HCT116 (cell line): ENCODE results near the gene IL1F10.

Source experiments
- JUND ChIP-seq: IDR thresholded peaks from 2 replicates; pipeline ENCODE4 v1.6.1; 2012
- TF ChIP-seq, protein P1 (sequence below): IDR thresholded peaks from 2 replicates; pipeline ENCODE4 v1.6.1; 2012; ENCODE audit warnings: low read depth

- TF ChIP-seq JUND = no peak
- TF ChIP-seq, protein P1, sequence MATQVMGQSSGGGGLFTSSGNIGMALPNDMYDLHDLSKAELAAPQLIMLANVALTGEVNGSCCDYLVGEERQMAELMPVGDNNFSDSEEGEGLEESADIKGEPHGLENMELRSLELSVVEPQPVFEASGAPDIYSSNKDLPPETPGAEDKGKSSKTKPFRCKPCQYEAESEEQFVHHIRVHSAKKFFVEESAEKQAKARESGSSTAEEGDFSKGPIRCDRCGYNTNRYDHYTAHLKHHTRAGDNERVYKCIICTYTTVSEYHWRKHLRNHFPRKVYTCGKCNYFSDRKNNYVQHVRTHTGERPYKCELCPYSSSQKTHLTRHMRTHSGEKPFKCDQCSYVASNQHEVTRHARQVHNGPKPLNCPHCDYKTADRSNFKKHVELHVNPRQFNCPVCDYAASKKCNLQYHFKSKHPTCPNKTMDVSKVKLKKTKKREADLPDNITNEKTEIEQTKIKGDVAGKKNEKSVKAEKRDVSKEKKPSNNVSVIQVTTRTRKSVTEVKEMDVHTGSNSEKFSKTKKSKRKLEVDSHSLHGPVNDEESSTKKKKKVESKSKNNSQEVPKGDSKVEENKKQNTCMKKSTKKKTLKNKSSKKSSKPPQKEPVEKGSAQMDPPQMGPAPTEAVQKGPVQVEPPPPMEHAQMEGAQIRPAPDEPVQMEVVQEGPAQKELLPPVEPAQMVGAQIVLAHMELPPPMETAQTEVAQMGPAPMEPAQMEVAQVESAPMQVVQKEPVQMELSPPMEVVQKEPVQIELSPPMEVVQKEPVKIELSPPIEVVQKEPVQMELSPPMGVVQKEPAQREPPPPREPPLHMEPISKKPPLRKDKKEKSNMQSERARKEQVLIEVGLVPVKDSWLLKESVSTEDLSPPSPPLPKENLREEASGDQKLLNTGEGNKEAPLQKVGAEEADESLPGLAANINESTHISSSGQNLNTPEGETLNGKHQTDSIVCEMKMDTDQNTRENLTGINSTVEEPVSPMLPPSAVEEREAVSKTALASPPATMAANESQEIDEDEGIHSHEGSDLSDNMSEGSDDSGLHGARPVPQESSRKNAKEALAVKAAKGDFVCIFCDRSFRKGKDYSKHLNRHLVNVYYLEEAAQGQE = no peak
These were observed 56.0 kb downstream of the IL1F10 start for GRCh38 chr2:113123726-113124125.
